Measurements from ENCODE around the gene PDZD4.

DNA sequence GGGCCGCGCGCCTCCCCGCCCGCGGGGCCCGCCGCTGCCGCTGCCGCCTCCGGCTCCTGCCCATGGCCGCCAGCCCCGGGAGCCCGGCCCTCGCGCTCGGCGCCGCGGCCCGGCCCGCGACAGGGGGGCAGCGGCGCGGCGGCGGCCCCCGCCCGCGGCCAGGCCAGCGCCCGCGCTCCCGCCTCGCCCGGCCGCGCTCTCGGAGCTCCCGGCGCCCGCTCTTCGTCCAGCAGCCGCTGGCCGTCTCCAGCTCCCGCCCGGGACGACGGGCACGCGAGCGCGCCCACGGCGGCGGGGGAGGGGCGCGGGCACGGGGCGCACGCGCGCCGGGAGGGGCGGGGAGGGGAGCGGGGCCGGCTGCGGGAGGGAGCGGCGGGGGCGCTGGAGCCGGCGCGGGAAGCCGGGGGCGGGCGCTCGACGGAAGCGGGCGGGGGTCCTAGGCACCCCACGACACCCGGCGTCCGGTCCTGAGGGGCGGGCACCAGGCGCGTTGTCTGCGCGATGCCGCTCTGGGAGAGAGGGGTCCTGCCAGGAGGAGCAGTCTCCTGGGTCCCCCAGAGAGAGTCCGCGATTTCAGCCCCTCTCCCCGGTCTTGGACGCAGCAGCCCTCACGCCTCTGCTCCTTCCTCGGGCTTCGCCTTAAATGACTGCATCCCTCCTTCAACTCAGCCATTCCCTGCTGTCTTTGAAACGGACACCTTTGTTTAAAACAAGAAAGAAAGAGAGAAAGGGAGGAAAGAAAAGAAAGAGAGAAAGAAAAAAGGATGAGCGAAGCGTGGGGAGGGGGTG is 490 bp upstream of the PDZD4 start:
- TF ChIP-seq, protein P1, sequence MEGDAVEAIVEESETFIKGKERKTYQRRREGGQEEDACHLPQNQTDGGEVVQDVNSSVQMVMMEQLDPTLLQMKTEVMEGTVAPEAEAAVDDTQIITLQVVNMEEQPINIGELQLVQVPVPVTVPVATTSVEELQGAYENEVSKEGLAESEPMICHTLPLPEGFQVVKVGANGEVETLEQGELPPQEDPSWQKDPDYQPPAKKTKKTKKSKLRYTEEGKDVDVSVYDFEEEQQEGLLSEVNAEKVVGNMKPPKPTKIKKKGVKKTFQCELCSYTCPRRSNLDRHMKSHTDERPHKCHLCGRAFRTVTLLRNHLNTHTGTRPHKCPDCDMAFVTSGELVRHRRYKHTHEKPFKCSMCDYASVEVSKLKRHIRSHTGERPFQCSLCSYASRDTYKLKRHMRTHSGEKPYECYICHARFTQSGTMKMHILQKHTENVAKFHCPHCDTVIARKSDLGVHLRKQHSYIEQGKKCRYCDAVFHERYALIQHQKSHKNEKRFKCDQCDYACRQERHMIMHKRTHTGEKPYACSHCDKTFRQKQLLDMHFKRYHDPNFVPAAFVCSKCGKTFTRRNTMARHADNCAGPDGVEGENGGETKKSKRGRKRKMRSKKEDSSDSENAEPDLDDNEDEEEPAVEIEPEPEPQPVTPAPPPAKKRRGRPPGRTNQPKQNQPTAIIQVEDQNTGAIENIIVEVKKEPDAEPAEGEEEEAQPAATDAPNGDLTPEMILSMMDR (IDR thresholded peaks at IDR 0.05): no peak
- TF ChIP-seq POLR2AphosphoS5 (IDR thresholded peaks at IDR 0.05): no peak
